NOMO-1 treated with dmso at 0.1 percent for 144 hours (cell line): ENCODE results near the gene YAF2.

ENCODE experiments used
- DNase-seq: peaks from one replicate; lab custom pipeline; 2025; ENCODE audit not compliant: unreplicated experiment; lab: John Stamatoyannopoulos, UW

The YAF2 gene

DNA sequence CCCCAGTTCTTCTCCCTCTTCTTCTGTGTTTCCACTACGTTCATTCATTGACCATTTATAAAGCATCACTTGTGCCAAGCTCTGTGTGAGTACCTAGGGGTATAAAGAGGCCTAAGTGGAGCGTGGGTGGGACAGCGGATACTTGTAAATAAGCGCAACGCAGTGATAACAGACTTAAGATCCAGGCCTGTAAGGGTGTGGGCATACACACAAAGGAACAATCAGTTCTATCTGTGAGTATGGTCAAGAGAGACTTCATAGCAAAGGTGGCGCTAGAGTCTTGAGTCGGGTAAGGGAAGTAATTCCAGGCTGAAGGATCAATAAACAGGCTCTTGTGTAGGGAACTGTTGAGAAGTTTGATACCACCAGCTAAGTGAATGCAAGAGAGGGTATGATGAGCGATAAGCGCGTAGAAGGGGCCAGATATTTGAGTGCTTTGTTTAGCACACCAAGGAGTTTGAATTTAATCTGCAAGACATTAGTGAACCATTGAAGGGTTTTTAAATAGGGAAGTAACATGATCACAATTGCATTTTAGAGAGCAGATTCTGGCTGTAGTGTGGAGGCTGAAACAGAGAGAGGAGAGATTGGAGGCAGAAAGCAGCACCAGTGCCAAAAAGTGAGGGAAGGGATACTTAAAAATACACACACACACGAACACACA, 92.4 kb downstream of the YAF2 start:
- no peak for DNase-seq

DNA sequence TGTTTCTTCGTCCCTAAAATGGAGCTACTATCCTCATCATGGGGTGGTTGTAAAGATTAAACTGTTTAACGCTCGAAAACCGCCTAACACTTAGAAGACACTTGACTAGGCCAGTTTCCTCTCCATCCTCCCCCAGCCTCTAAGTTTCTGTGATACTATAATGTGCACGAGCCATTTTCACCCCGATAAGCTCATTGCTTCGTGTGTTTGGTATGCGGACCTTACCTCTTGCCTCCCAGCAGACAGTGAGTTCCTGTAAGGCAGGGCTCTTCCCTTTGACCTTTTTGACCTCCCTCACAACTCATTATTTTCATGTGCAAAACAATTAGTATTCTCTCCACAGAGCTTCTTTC, 92.9 kb downstream of the YAF2 start:
- no peak for DNase-seq

DNA sequence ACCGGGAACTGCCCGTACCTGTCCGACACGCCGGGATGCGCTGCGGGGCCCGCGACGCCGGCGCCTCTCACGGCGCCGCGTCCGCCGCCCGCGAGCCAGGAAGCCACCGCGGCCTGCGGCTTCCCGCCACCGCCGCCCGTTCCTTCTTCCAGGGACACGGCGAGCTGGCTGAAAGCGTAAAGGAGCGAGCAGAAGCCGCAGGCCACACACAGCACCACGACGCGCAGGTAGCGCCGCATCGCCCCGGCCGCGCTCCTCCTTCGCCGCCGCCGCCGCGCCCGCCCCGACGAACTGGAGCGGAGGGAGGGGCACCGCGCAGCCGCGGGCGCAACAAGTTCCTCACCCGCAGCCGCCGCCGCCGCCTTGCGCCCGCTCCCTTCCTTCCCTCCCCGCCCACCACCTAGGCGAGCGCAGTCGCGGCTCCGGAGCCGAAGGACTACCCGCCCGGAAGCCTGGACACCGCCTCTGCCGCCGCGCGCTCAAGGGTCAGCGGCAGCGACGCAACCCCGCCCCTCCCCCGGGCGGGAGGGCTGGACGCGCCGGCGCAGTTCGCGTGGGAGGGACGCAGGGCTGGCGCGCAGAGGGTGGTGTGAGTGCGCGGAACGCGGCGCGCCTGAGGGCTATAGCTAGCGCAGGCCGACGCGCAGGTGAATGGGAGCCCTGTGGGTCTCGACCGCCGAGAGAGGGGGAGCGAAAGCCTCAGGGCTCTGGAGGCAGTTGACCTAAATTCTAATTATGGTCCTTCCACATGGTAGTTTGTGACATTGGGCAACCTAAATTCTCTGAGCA, 93.4 kb downstream of the YAF2 start, which contains the start of gene GXYLT1:
Gene GXYLT1 (minus strand): TSS at position 467 of the 789 bp plus-strand sequence. CDS start 228 bp downstream, at position 239.
- DNase-seq: peak; percentile 96

DNA sequence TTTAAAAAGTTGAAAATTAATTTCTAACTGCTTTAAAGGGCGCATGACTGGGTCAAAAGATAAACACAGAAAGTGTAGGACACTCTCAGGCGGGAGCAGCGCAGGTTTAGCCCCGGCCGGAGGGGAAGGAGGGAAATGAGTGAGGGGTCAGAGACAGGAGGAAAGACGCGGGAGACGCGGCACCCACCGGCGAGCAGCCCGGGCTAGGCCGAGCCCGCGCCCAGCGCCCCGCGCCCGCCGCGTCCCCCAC, 94.0 kb downstream of the YAF2 start:
- no peak for DNase-seq

DNA sequence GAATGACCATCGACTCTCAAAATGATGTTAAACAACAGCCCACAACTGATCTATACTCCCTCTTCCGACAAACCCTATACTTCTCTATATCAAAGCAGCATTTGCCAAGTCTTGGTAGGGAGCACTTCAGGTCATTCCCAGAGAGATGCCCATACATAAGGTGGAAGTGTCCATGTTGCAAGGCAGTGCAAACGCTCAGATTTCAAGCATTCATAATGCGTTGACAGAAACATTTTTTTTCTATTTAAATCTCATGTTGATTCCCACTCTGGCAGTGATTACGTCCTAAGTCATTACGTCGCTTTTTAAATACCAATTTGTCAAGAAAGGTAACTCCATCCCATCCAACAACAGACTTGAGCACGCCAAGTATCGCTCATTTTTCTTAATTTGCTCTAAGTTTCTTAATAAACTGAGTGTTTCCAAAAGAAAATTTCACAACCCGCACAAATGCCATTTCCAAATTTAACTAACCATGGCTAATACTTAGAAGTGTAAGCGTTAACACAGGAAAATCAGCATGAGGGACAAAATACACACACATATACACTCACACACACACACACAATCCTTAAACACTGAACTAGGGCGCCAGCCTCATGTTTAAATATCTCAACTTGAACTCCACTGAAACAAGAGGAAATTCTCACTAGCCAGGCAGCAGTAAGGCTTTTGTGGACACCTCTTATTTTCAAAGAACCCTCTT, 94.4 kb downstream of the YAF2 start:
- DNase-seq: no peak

DNA sequence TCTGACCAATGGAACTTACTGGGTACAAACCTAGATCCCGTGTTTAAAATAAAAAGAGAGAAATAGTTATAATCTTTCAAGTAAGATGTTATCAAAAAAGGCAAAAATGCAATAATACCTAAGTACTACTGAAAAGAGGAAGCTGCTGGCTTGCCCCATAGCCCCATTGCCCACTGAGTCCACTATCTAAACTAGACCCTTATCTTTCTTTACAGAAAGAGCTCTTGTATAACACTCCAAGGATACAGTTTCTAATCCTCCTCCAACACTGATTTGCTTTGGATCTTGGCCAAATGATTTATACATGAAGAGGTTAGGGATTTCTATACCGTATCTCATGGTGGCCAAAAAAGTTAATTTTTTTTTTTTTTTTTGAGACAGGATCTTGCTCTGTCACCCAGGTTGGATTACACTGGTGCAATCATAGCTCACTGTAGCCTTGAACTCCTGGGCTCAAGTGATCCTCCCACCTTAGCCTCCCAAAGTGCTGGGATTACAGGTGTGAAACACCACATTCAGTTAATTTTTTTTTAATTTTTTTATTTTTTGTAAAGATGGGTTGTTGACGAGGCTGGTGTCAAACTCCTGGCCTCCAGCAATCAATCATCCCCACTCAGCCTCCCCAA, 96.0 kb downstream of the YAF2 start:
- DNase-seq: no peak

DNA sequence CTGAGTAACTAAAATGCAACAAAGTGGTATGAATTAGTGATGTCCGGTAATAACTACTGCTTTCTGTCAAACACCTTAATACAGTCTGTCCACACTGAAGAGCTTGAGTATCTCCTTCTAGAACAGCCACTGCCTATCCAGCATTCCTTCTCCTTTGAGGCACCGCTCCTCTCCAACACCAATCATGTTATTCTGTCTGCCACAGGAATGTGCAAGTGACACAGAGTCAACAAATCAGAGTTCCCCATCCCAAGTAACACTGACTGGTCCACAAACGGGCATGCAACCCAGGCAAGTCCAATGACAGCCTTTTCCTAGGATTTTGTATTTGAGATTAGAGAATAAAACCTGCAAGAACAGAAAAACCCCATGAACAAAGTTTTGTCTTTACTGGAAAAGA, 97.1 kb downstream of the YAF2 start:
- no peak for DNase-seq

DNA sequence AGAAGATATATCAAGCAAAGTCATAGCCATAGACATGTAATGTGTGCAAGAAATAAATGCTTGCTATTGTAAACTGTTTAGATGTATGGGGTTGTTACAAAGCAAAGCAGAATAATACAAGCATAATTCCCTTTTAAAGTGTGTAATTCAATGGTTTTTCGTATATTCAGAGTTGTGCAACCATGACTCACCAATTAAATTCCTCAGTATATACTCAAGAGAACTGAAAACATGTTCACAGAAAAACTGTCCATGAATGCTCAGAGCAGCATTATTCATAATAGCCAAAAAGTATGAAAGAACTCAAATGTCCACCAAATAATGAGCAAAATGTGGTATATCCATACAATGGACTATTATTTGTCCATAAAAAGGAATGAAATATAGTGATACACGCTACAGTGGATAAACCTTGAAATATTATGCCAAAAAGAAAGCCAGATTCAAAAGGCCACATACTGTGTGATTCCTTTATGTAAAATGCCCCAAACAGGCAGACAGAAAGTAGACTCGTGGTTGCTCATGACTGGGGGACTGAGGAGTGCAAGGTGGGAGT, 102.7 kb downstream of the YAF2 start:
- no peak for DNase-seq

DNA sequence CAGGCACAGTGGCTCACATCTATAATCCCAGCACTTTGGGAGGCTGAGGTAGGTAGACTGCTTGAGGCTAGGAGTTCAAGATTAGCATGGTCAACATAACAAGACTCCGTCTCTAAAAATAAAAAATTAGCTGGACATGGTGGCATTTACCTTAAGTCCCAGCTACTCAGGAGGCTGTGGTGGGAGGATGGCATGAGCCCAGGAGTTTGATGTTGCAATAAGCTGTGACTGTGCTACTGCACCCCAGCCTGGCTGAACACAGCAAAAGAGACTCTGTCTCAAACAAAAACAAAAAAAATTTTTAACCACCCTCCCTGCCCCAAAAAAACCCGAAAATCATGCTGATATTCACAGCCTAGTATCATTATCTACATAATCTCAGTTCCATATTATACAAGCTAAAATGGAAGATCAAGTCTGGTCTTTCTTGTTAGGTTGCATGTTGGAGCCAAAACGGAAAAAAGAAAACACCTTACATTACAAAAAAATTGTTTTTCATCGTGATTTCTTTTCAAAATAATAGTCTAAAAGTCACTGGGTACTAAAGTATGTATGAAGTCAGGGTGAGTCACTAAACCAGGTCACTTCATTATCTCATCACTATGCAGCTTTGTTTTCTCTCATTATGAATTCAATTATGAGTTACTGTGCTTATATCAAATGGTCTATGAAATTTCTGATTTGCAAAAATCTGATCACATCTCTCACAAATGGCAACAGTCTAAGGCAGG, 107.2 kb downstream of the YAF2 start:
- no peak for DNase-seq

DNA sequence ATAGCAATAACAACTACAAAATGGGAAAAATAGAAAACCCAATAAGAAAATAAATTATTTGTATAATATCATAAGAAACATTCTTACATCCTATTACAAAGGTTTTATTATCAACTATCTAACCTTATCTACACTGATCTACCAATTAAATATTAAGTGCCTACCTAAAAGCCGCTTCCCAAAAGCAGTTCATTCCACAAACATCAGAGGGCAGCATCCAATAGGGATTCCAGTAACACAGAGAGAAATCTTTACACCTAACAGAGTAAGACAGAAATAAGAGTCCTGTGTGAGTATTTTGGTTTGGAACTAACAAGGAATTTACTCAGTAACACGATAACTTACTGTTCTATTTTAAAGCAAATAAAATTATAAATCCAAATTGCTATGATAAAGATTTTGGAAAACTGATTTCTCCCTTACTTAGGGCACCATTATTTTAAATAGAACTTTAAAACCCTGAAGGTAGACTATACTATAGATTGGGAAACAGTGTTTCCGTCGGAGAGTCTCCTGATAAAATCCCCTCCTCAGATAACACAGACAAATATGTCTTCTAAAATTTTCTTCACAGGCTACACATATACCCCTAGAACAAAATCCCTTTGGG, 108.3 kb downstream of the YAF2 start:
- no peak for DNase-seq

DNA sequence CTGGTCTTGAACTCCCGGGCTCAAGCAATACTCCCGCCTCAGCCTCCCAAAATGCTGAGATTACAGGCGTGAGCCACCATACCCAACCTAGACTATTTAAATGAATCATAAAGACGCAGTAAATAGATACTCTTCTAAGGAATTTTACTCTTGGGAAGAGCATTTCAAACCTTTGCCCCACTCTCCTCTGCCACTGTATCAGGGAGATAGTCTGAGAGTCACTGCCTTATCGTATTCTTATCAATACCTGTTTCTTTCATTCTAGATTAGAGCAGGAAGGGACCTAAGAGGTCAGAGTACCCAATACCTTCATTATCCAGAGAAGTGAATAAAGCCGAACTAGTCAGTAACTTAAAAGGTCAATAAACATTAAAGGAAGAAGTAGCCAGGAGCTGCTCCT, 109.2 kb downstream of the YAF2 start:
- DNase-seq: no peak

DNA sequence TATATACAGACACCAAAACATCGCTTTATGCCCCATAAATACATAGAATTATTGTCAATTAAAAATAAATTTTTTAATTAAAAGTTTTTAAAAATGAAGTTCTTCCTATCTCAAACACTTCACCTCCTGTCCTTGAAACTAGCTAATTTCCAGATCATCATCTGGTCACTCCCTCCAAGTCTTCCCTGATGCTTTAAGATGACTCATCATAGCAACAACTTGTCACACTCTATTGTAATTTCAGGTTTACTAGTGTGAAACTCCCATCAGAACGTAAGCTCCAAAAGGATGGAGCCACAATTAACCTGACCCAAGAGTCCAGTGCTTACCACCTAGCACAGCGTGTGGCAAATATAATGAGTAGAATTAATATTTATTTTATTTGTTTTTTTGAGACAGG, 109.7 kb downstream of the YAF2 start:
- no peak for DNase-seq

DNA sequence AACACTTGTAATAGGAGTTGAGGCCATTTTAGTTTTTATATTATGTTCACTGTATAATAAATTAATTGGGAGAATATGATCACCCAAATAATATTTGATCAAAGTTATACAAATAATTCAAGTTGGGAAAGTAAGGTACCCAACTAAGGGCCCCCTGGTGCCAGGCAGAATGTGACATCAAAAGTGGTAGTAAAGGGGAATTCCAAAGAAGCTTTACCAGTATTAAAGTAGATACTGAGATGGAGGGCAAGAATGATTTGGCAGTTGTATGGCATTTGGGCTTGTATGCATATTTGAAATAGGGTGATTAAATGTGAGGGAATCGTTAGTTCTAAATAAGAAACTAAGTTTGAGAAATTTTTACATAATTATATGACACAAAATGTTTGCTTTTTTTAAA, 111.1 kb downstream of the YAF2 start:
- no peak for DNase-seq

DNA sequence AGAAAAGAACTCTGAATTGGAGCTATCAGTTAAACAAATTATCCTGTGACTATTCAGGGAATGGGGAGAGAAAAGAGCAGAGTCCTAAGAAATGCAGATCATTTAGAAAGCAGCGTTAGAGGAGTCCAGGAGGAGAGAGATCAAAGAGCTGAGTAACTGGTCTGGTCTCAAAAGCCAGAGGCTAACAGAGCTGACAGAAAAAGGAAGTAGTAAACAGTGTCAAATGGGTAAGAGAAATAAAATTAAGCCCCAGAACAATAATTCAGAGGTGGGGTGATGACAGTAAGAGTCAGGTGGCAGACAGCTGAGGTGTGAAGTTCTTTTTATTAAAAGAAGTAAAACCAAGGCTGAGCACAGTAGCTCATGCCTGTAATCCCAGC, 112.7 kb downstream of the YAF2 start:
- peak; percentile 32 for DNase-seq

DNA sequence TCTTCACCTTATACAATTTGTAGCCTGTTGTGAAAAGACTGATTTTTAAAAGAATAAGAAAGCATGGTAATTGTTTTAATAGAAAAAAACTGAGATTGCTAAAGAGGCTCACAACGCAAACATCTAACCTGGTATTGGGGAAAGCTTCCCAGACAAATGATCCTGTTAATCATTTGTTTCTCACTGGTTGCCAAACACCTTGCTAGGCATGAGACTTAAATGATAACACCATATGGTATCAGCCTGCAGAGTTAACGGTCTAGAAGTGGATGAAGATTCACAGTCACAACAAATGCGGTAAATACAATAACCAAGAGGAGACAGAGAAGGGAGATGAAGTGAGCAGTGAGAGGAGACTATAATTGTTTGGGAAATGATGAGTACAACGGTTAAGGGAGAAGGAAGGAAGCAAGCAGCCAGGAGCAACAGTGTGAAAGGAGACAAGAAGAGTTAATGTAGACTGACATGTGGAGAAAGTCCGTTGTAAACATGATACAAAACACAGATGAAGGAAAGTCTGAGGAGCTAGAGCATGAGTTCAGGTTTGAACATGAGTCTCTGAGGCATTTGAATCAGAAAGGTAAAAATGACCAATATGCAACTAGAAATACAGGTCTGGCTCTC, 113.2 kb downstream of the YAF2 start:
- DNase-seq: no peak

DNA sequence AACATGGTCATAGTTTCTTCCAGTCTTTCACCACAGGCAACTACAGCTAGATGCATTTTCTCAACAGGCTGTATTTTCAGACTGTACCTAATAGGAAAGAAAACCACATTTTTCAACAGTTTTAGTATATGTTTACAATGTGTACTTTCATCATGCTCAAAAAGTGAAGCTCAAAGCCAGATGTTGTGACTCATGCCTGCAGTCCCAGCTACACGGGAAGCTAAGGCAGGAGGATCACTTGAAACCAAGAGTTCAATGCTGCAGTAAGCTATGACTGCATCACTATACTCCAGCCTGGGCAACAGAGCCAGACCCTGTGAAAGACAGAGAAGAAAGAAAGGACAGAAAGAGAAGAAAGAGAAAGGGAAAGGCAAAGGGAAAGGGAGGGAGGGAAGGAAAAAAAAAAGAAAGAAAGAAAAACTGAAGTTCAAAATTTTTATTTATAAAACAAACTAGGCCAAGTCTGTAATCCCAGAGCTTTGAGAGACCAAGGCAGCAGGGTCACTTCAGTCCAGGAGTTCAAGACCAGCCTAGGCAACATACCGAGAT, 118.9 kb downstream of the YAF2 start:
- DNase-seq: no peak

DNA sequence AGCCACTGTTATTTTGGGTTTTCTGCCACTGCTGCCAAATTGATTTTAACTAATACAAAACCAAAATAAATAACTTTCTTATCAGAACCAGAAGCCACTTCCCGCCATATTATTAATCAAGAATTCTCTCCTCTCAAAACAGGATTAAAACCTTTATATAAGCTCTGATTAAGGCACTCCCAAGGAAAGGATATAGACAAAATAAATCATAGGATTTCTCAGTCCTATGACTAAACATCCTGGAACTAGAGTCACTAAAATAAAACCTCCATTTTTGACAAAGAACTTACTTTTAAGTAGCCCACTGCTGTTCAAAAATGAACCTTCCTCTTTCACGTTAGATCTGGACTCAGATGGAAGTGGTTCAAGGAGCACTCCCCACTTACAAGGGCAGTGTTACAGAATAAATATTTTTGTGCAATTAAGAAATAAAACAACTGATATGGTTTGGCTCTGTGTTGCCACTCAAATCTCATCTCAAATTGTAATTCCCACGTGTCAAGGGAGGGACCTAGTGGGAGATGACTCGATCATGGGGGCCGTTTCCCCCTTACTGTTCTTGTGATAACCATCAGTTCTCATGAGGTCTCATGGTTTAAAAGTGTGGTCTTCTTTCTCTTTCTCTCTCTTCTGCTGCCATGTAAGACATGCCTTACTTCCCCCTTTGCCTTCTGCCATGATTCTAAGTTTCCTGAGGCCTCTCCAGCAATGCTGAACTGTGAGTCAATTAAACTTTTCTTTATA, 119.7 kb downstream of the YAF2 start:
- no peak for DNase-seq

DNA sequence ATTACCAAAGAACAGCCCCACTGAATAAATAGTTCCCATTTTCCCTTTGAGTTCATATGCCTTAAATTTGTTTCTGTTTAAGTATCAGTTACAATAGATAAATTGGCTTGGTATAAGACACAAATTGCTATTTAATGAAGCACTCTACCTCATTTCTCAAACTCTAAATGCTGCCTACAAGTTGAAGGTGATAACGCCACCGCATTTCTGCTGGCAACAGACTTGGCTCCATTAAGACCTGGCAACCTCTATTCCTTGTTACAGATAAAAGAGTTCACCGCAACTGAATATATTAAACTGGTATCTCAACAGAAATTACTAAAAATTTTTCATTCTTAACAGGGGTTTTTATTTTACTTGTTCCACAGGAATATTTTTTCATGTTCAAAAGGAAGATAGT, 129.0 kb downstream of the YAF2 start:
- no peak for DNase-seq
